A172 (cell line): ENCODE measurements around the gene TYMP. TPM values are rescaled to one million over a fixed set of nuclear protein-coding genes. Genes with fewer than 3 reads are reported as not detected.

Experiments
- DNase-seq: peaks from one replicate; pipeline ENCODE4 v3.0.0-alpha.2; 2015; ENCODE audit warnings: low spot score
- total RNA-seq: library from RNA; depleted of rRNA; stranded (reverse); fragments of >200 nt; shearing (Covaris generic); gene quantifications from 2 replicates; pipeline ENCODE4 v1.2.3, GENCODE V29; 2014; rRNA removed

Gene TYMP, protein sequence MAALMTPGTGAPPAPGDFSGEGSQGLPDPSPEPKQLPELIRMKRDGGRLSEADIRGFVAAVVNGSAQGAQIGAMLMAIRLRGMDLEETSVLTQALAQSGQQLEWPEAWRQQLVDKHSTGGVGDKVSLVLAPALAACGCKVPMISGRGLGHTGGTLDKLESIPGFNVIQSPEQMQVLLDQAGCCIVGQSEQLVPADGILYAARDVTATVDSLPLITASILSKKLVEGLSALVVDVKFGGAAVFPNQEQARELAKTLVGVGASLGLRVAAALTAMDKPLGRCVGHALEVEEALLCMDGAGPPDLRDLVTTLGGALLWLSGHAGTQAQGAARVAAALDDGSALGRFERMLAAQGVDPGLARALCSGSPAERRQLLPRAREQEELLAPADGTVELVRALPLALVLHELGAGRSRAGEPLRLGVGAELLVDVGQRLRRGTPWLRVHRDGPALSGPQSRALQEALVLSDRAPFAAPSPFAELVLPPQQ
- 0.10 and 0.31 TPM in 2 replicates for total RNA-seq

- DNase-seq = no peak
Measured at GRCh38 chr22:50529897-50530579, at the start of gene TYMP. Gene TYMP, minus strand, starts transcription at chr22:50530012. Its CDS starts 303 bp downstream, at chr22:50529709.

DNA sequence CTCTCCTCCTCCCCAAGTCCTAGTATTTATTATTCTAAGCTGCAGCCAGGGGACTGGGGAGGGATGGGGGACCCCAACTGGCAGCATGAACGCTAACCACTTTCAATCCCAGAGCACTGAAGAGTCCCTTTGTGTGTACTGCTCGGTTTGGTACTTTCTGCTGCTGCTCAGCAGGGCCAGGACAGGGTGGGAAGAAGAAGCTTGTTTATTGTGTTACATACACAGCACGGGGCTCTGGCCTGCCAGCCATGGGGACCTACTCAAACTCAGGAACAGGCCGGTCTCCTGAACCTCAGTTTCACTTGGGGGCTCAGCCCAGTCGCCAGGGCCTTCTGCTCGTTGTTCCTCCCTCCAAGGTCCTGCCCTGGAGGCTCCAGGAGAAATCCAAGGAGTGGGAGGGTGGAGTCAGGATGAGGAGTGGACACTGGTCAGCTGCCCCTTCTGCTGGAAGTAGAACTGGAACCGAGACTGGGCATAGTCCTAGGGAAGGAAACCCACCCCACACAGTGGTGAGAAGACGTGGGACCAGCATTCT lies 49.0 kb upstream of the TYMP start:
- DNase-seq = no peak

- no peak for DNase-seq
Measured at GRCh38 chr22:50577987-50578775, 48.4 kb upstream of the TYMP start, which contains the start of gene CPT1B. Gene CPT1B, minus strand, starts transcription at chr22:50578427. Its CDS starts 512 bp downstream, at chr22:50577915.

DNA sequence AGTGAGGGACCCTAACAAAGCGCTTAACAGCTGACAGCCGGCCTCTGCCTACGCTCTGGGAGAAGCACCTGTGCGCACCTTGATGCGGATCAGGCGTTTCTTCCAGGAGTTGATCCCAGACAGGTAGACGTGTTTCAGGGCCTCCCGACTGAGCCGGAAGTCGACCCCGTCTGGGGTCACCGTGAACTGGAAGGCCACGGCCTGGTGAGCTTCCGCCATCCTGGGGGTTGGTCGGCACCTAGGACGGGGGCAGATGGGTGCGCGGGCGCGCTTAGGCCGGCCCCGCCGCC lies 47.8 kb upstream of the TYMP start:
- no peak for DNase-seq

DNA sequence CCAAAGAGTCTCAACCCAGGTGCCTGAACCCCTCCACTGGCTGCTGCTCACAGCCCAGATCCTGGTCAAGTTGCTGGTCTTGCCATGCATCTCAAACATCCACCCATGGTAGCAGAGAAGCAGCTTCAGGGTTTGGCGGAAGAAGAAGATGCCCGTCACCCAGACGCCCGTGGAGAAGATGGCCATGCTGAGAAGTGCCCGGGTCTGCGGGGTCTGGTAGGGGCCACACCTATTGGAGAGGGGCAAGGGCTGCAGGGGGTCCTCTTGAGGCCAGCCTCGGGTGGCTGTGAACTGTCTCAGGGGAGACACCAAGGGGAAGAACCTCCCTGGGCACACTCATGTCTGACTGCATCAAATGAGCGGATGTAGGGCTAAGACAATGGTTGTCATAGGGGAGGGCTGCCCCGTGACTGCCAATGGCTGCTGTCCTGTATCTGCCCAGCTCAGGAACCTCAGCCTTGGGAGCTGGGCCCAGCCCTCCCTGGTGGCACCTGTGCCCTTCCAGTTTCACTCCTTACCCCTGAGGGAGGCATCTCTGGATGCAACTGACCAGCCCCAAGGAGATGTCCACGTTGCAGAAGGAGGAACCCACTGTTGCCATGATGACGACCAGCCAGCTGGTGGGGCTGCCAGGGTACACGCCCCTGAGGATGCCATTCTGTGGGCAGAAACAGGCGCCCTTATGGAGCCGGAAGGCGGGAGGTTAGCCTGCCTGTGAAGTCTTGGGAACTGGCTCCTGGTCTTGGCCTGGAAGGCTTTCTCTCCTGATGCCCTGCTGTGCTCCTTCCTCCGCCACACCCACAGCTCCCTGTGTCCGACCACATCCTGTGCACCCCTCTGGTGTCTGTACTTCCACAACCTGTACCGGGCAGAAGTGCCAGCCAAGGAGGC lies 47.2 kb upstream of the TYMP start:
- DNase-seq = peak; percentile 73

- DNase-seq = no peak
Measured at GRCh38 chr22:50576070-50576469, 46.3 kb upstream of the TYMP start.

GRCh38 chr22:50575426-50575941 lies 45.7 kb upstream of the TYMP start:
- DNase-seq = no peak

DNA sequence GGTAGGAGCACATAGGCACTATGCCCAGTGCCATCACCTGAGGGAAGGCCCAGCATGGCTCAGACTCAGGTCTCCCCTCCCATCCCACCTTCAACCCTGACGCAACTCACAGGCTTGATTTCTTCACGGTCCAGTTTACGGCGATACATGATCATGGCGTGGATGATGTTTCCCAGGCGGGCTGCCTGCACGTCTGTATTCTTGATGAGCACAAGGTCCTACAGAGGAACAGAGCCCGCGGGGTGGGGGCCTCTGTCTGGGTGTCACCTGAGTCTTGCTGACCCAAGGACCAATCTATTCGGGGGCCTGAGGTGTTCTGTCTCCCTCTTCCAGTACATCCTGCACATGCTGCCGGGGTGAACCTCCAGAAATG lies 44.6 kb upstream of the TYMP start:
- DNase-seq = no peak

GRCh38 chr22:50573491-50574382 lies 43.9 kb upstream of the TYMP start:
- DNase-seq = no peak

DNA sequence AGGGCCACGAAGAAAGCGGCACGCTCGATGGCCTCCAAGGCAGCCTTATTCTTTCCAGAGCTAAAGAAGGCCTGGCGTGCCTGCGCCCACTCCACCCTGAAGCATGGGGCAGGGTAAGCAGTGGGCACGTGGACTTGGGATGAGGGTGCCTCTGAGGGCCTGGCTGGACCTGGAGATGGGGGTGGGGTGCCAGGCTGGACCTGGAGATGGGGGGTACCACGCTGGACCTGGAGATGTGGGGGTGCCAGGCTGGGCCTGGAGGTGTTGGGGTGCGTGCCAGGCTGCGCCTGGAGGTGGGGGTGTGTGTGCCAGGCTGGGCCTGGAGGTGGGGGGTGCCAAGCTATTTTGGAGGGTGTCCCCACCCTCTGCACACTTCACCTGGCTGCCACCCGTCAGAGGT lies 43.2 kb upstream of the TYMP start:
- DNase-seq = no peak

- DNase-seq = no peak
Measured at GRCh38 chr22:50571264-50572175, 41.7 kb upstream of the TYMP start.

DNA sequence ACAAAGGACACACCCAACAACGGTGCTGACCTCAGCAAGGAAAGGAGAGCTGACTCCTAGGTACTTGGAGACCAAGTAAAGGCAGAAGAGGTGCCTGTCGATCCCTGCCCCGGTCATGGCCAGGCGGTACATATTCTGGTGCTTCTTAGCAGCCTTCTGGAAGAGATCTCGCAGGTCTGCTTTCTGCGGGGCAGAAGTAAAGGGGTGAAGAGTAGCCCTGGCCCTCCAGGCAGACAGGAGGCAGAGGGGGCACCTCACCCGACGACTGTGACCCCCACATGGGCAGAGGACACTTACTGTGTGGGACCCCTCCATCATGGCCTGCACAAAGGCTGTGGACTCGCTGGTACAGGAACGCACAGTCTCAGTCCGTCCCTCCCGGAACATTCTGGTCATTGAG lies 41.0 kb upstream of the TYMP start:
- no peak for DNase-seq

DNA sequence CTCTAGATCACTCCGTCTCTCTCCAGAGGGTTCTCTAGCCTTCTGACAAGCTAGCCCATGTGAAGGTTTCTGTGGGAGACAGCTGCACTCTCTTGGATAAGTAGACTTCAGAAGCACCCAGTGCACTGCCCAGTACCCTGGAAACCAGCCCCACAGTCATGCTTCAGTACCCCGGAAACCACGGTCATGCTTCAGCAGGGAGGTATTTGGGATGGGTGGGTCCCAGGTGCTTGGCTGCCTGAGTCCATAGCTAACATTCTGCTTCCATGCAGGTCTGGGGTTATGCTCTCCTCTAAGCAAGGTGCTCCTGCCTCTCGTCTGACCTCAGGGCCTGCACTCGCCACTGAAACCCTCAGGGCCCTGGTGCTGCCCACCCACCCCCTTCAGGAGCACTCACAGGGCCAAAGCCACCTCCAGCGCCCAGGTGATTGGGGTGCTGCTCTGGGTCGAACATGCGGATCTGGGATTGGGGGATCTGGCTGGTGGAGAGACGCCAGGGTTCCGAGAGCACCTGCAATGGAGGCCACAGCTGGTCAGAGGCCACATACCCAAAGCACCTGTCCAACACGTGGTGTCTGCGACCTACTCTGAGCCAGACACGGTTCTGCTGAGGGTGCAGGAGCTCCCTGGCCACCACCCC lies 40.2 kb upstream of the TYMP start:
- DNase-seq = no peak

GRCh38 chr22:50569041-50569459 lies 39.2 kb upstream of the TYMP start:
- DNase-seq = no peak

GRCh38 chr22:50568626-50569025 lies 38.8 kb upstream of the TYMP start:
- DNase-seq = no peak

GRCh38 chr22:50567721-50568252 lies 38.0 kb upstream of the TYMP start:
- no peak for DNase-seq

GRCh38 chr22:50564289-50564688 lies 34.5 kb upstream of the TYMP start:
- DNase-seq = no peak
